Vagina (tissue), 2 donors: Measurements from ENCODE around the gene MAP2K5.

Source experiments
- CTCF ChIP-seq, 3 experiments: fragments of 450-650 bp in 2 of 3; fragments of 200-600 bp in 1 of 3; sonication (generic) in 1 of 3; IDR thresholded peaks; one replicate each; pipeline ENCODE4 v1.5.1; 2017 to 2019; ENCODE audit warnings: antibody characterized with exemption in 3 of 3, mild to moderate bottlenecking in 2 of 3, moderate library complexity in 2 of 3
- POLR2A ChIP-seq, 2 donors: fragments of 450-650 bp; IDR thresholded peaks; one replicate each; pipeline ENCODE4 v1.6.1; 2017; ENCODE audit warnings: antibody characterized with exemption in 2 of 2, mild to moderate bottlenecking in 2 of 2, moderate library complexity in 2 of 2
- POLR2AphosphoS5 ChIP-seq, 2 donors: sonication (generic); formaldehyde crosslinking; IDR thresholded peaks; one replicate each; pipeline ENCODE4 v1.9.0; 2017; ENCODE audit warnings: antibody characterized with exemption in 2 of 2, mild to moderate bottlenecking in 2 of 2, low read depth in 1 of 2; ENCODE audit not compliant: insufficient read depth in 1 of 2

- no peak for TF ChIP-seq CTCF (IDR thresholded peaks at IDR 0.05)
- TF ChIP-seq POLR2A (IDR thresholded peaks at IDR 0.05): no peak
- no peak for TF ChIP-seq POLR2AphosphoS5 (IDR thresholded peaks at IDR 0.05; ENCODE audit: insufficient read depth in 1 of 2, low read depth in 1 of 2)
Measured at GRCh38 chr15:67836134-67836455, 293.6 kb downstream of the MAP2K5 start.
